Endodermal cell (in vitro differentiated cells): ENCODE results near the gene PRPH2. TPM values are rescaled to one million over a fixed set of nuclear protein-coding genes. Genes with fewer than 3 reads are reported as not detected.

Experiments
- DNase-seq: peaks from one replicate; pipeline ENCODE4 v3.0.0-alpha.2; 2017
- H3K27ac ChIP-seq: 2 replicates; pipeline ENCODE4 v1.5.1; 2013; ENCODE audit warnings: mild to moderate bottlenecking, low read depth, low read length, moderate library complexity
- H3K27me3 ChIP-seq: 2 replicates; pipeline ENCODE4 v1.6.1; 2013; ENCODE audit warnings: mild to moderate bottlenecking, low read length, moderate library complexity; ENCODE audit not compliant: insufficient read depth, control insufficient read depth, poor library complexity, severe bottlenecking
- H3K36me3 ChIP-seq: 2 replicates; pipeline ENCODE4 v1.7.0; 2013; ENCODE audit warnings: mild to moderate bottlenecking, low read length, moderate library complexity; ENCODE audit not compliant: control insufficient read depth, insufficient read depth
- H3K4me1 ChIP-seq: one replicate; pipeline ENCODE4 v1.7.0; 2013; ENCODE audit warnings: low read length; ENCODE audit not compliant: control insufficient read depth, insufficient read depth
- H3K4me3 ChIP-seq: 2 replicates; pipeline ENCODE4 v1.5.1; 2013; ENCODE audit warnings: mild to moderate bottlenecking, low read length, moderate library complexity
- H3K9ac ChIP-seq: 2 replicates; pipeline ENCODE4 v1.6.1; 2013; ENCODE audit warnings: mild to moderate bottlenecking, low read length, moderate library complexity; ENCODE audit not compliant: poor library complexity, severe bottlenecking; ENCODE audit errors: extremely low read depth
- H3K9me3 ChIP-seq: 2 replicates; pipeline ENCODE4 v1.6.1; 2013; ENCODE audit warnings: mild to moderate bottlenecking, low read length, moderate library complexity; ENCODE audit not compliant: control insufficient read depth
- H3K27ac Mint-ChIP-seq: 2 replicates; pipeline ENCODE4 v1.8.0; 2020; ENCODE audit warnings: mixed read lengths
- H3K27me3 Mint-ChIP-seq: 2 replicates; pipeline ENCODE4 v1.8.0; 2021; ENCODE audit warnings: mild to moderate bottlenecking, mixed read lengths; ENCODE audit not compliant: insufficient read depth
- H3K36me3 Mint-ChIP-seq: 2 replicates; pipeline ENCODE4 v1.8.0; 2020; ENCODE audit warnings: low read depth, mixed read lengths
- H3K4me1 Mint-ChIP-seq: 2 replicates; pipeline ENCODE4 v1.8.0; 2020; ENCODE audit warnings: mixed read lengths
- H3K4me3 Mint-ChIP-seq: 2 replicates; pipeline ENCODE4 v1.8.0; 2020; ENCODE audit warnings: mild to moderate bottlenecking, moderate library complexity, mixed read lengths
- H3K9me3 Mint-ChIP-seq: 2 replicates; pipeline ENCODE4 v1.8.0; 2020; ENCODE audit warnings: mild to moderate bottlenecking, mixed read lengths
- WGBS, 2 experiments: methylation state at CpG; one replicate each; pipeline versions ENCODE4 v1.1.5 to v1.1.7; 2013; ENCODE audit warnings: missing lambda C conversion rate in 2 of 2, mixed read lengths in 1 of 2; ENCODE audit not compliant: insufficient coverage in 1 of 2, insufficient read length in 1 of 2; 5-methylcytosine and 5-hydroxymethylcytosine counted together
- total RNA-seq, 2 donors: library from RNA; stranded (reverse); fragmentation: NEBNext Ultra II Directional in 1 of 2; extraction: Animal tissue kit (Norgen Biotek cat#: 25700) in 1 of 2; gene quantifications; 2 replicates in 1 of 2; 3 replicates in 1 of 2; pipeline ENCODE4 v1.2.1, GENCODE V29; 2021
- TF ChIP-seq, protein P1 (sequence below): fragments of 200-600 bp; sonication (generic); conservative IDR thresholded peaks from 2 replicates; pipeline ENCODE4 v1.5.0; 2021; ENCODE audit warnings: antibody characterized with exemption, mild to moderate bottlenecking

Gene PRPH2
- total RNA-seq, 2 donors from 2014 or later: 0.35 to 0.40 TPM

DNA sequence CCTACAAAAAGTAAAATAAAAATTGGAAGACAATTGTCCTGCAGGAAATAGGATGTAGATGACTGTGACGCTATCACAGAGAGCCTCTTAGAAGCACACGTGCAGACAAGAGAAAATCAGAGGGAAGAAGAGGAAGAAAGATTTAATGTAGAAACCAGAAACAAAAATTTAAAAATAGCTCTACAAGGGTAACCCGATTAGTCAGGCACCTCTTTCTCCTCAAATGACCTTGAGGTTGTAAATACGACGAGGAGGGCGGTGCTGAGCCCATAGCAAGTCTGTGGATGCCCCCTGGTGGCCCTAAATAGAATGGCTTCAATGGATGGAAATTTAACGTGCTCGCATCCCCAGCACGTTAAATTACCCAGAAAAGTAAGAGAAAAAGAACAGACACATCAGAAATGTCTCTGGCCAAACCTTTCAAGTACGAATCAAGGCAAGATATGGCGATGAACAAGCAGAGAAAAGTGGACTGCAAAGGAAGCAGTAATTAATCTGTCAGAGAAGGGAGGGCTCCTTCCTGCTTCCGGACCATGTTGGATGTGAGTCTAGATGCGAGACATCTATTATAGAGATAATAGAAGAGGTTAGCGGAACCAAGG, 4.2 kb upstream of the PRPH2 start:
- Mint-ChIP-seq H3K27me3 (no peaks in the 10 kb centered on the region), H3K27ac (no peak overlapping the region), H3K4me3 (no peak overlapping the region), H3K9me3 (no peaks in the 10 kb centered on the region), H3K36me3 (no peaks in the 10 kb centered on the region), H3K4me1 (peaks cover 7% of the 10 kb centered on the region)
- DNase-seq: peak; percentile 77
- H3K27ac ChIP-seq: no peak overlapping the region
- no peaks in the 10 kb centered on the region for H3K27me3 ChIP-seq
- TF ChIP-seq, protein P1, sequence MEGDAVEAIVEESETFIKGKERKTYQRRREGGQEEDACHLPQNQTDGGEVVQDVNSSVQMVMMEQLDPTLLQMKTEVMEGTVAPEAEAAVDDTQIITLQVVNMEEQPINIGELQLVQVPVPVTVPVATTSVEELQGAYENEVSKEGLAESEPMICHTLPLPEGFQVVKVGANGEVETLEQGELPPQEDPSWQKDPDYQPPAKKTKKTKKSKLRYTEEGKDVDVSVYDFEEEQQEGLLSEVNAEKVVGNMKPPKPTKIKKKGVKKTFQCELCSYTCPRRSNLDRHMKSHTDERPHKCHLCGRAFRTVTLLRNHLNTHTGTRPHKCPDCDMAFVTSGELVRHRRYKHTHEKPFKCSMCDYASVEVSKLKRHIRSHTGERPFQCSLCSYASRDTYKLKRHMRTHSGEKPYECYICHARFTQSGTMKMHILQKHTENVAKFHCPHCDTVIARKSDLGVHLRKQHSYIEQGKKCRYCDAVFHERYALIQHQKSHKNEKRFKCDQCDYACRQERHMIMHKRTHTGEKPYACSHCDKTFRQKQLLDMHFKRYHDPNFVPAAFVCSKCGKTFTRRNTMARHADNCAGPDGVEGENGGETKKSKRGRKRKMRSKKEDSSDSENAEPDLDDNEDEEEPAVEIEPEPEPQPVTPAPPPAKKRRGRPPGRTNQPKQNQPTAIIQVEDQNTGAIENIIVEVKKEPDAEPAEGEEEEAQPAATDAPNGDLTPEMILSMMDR: peak; percentile 97
- H3K9me3 ChIP-seq: no peaks in the 10 kb centered on the region
- H3K9ac ChIP-seq: no peak overlapping the region
- WGBS, 2 experiments: 20 to 34% methylated on average over 9 to 14 of the region's 14 CpGs
- no peak overlapping the region for H3K4me3 ChIP-seq
- no peaks in the 10 kb centered on the region for H3K36me3 ChIP-seq
- peaks cover 6% of the 10 kb centered on the region for H3K4me1 ChIP-seq

GRCh38 chr6:42726026-42726425, 3.6 kb upstream of the PRPH2 start:
- H3K27me3 ChIP-seq: no peaks in the 10 kb centered on the region
- DNase-seq: no peak
- no peaks in the 10 kb centered on the region for H3K36me3 ChIP-seq
- no peaks in the 10 kb centered on the region for H3K9me3 Mint-ChIP-seq
- H3K27ac Mint-ChIP-seq: no peak overlapping the region
- peaks cover 7% of the 10 kb centered on the region for H3K4me1 Mint-ChIP-seq
- TF ChIP-seq, protein P1: no peak
- no peak overlapping the region for H3K4me3 ChIP-seq
- H3K9me3 ChIP-seq: no peaks in the 10 kb centered on the region
- no peaks in the 10 kb centered on the region for H3K36me3 Mint-ChIP-seq
- H3K27me3 Mint-ChIP-seq: no peaks in the 10 kb centered on the region
- no peak overlapping the region for H3K9ac ChIP-seq
- no peak overlapping the region for H3K4me3 Mint-ChIP-seq
- H3K4me1 ChIP-seq: peaks cover 6% of the 10 kb centered on the region
- no peak overlapping the region for H3K27ac ChIP-seq

- H3K27me3 ChIP-seq: no peaks in the 10 kb centered on the region
- Mint-ChIP-seq H3K27me3 (no peaks in the 10 kb centered on the region), H3K4me1 (peaks cover 9% of the 10 kb centered on the region), H3K9me3 (no peaks in the 10 kb centered on the region), H3K27ac (no peak overlapping the region), H3K36me3 (no peaks in the 10 kb centered on the region), H3K4me3 (no peak overlapping the region)
- DNase-seq: no peak
- TF ChIP-seq, protein P1: no peak
- H3K36me3 ChIP-seq: no peaks in the 10 kb centered on the region
- no peak overlapping the region for H3K27ac ChIP-seq
- no peak overlapping the region for H3K9ac ChIP-seq
- peaks cover 6% of the 10 kb centered on the region for H3K4me1 ChIP-seq
- H3K9me3 ChIP-seq: no peaks in the 10 kb centered on the region
- no peak overlapping the region for H3K4me3 ChIP-seq
Measured at GRCh38 chr6:42724825-42725224, 2.4 kb upstream of the PRPH2 start.
